IPS-18c (cell line): ENCODE data around the gene TJP3.
A peak's percentile ranks its signal among the peaks of the same experiment; 100 is the strongest.

Experiments
- H3K4me3 ChIP-seq: 2 replicates; pipeline ENCODE4 v1.7.0; 2013; ENCODE audit warnings: low read depth, mild to moderate bottlenecking, low read length, moderate library complexity; ENCODE audit not compliant: insufficient read depth
- H3K9me3 ChIP-seq: one replicate; pipeline ENCODE4 v1.6.1; 2013; ENCODE audit warnings: mild to moderate bottlenecking, low read length, moderate library complexity; ENCODE audit not compliant: control insufficient read depth, insufficient read depth

Gene TJP3

GRCh38 chr19:3697094-3697493 is 11.1 kb upstream of the TJP3 start:
- Histone ChIP-seq H3K9me3 (peaks cover 2% of the 10 kb centered on the region), H3K4me3 (no peak overlapping the region)

- no peak overlapping the region for H3K4me3 ChIP-seq
- no peaks in the 10 kb centered on the region for H3K9me3 ChIP-seq
Observed at GRCh38 chr19:3697671-3698385, 10.4 kb upstream of the TJP3 start.

GRCh38 chr19:3698386-3698950 is 9.7 kb upstream of the TJP3 start:
- Histone ChIP-seq H3K9me3 (no peaks in the 10 kb centered on the region), H3K4me3 (no peak overlapping the region)

- H3K9me3 ChIP-seq, result no peaks in the 10 kb centered on the region
- peak overlapping the region; percentile 70 for H3K4me3 ChIP-seq
Observed at GRCh38 chr19:3698974-3699740, 9.0 kb upstream of the TJP3 start.

GRCh38 chr19:3699741-3700241 is 8.4 kb upstream of the TJP3 start:
- H3K4me3 ChIP-seq, result peak overlapping the region; percentile 70
- H3K9me3 ChIP-seq, result no peaks in the 10 kb centered on the region

GRCh38 chr19:3700242-3701032 is 7.7 kb upstream of the TJP3 start, which contains the start of gene PIP5K1C:
Gene PIP5K1C, minus strand, starts transcription at chr19:3700468. Its CDS starts 78 bp downstream, at chr19:3700390.
- Histone ChIP-seq H3K4me3 (peak within 1 kb of the TSS; percentile 70), H3K9me3 (no peaks in the 10 kb centered on the region)

- H3K9me3 ChIP-seq, result no peaks in the 10 kb centered on the region
- no peak overlapping the region for H3K4me3 ChIP-seq
Observed at GRCh38 chr19:3701200-3701599, 7.0 kb upstream of the TJP3 start.

- no peak overlapping the region for H3K4me3 ChIP-seq
- no peaks in the 10 kb centered on the region for H3K9me3 ChIP-seq
Observed at GRCh38 chr19:3707868-3708206, 347 bp upstream of the TJP3 start.

DNA sequence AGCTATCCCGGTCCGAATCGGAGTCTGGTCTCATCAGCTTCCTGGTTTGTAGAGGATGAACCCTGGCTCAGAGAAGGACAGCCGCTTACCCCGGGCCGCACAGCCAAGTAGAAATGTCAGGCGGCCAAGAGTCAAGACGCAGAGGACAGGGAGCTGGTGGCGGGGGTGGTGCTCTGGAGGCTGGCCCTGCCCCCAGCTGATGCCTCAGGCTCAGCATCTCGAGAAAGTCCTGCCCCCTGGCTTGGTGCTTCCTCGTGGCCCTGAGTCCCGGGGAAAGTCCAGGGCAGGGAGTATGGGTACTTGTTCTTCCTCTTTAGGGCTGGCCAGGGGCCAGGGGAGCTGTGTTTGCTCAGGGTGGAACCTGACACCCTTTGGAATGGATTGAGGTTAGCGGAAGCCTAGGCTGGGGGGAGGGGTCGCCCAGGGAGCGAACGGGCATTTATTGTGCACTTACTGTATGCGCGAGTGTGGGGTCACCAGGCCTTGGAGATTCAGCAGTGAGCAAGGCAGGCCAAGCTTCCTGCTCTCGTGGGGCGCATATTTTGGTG is 2.2 kb downstream of the TJP3 start:
- no peak overlapping the region for H3K4me3 ChIP-seq
- H3K9me3 ChIP-seq, result no peaks in the 10 kb centered on the region

GRCh38 chr19:3712663-3713611 is 4.8 kb downstream of the TJP3 start:
- H3K9me3 ChIP-seq, result no peaks in the 10 kb centered on the region
- H3K4me3 ChIP-seq, result no peak overlapping the region

- Histone ChIP-seq H3K9me3 (no peaks in the 10 kb centered on the region), H3K4me3 (no peak overlapping the region)
Observed at GRCh38 chr19:3716147-3716668, 8.0 kb downstream of the TJP3 start.

DNA sequence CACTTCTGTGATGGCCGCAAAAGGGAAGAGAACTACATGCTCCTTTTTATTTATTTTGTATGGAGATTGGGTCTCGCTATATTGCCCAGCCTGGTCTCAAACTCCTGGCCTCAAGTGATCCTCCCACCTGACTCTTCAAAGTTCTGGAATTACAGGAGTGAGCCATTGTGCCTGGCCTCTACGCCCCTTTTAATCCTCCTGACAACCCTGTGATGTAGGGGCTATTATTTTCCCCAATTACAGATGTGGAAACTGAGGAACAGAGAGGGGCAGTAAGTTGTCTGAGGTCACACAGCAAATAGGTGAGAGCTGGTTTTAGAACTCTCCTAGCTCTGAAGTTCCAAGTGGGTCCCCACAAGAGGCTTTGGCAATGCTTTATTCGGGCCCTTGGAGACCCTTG is 11.7 kb downstream of the TJP3 start:
- Histone ChIP-seq H3K4me3 (no peak overlapping the region), H3K9me3 (no peaks in the 10 kb centered on the region)

DNA sequence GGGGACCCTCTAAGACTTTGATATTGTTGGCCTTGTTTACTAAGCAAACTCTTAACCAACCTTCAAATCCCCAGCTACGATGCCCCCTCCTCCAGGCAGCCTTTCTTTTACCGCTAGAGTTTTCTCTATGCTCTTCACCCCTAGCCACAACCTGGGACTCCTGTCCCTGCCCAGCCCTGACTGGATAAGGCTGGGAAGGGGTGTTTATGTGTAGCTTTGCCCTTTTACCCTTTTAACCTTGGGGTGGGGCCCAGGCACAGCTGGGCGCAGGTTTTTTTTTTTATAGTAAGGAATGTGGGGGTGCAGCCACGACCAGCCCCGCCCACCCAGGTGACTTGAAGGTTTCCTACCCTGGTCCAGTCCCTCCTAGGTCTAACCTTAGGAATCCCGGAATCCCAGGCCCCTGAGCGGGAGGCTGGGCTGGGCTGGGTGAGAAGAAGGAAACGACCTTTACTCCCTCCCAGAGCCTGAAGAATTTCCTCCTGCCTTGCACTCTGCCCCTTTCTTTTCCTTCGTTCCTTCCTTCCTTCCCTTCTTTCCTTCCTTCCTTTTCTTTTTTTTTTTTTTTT is 12.2 kb downstream of the TJP3 start:
- H3K4me3 ChIP-seq, result no peak overlapping the region
- H3K9me3 ChIP-seq, result no peaks in the 10 kb centered on the region

- Histone ChIP-seq H3K9me3 (no peaks in the 10 kb centered on the region), H3K4me3 (peak overlapping the region; percentile 74)
Observed at GRCh38 chr19:3721131-3721886, 13.1 kb downstream of the TJP3 start.

DNA sequence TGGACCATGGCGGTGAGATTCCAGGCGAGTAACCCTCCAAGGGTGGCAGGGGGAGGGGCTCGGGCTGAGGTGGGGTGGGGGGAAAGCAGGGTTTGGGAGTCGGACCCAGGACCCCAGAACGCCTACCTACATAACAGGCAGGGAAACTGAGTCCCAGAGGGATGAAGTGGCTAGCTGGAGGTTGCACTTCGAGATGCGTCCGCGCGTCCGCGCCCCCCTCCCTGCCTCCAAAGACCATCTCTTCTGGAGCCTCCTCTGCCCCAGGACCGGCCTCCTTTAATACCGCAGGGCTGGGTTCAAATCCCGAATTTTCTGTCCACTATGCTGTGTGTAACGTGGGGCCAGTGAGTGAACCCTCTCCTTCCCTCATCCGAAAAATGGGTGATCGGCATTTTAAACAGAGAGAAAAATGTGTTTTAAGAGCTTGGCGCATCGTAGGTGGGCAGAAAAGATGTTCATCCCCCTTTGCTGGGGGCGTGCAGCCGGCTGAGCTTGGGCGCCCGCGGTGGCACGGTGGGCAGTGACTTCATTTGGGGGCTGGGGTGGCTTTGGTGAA is 13.8 kb downstream of the TJP3 start:
- Histone ChIP-seq H3K4me3 (peak overlapping the region; percentile 74), H3K9me3 (no peaks in the 10 kb centered on the region)
